H9 (cell line): ENCODE data around the gene PTCH1. TPM values are rescaled to one million over a fixed set of nuclear protein-coding genes. Genes with fewer than 3 reads are reported as not detected.

Source experiments
- DNase-seq: peaks from one replicate; pipeline ENCODE4 v3.0.0-alpha.2; 2017
- H2AFZ ChIP-seq: one replicate; pipeline ENCODE4 v1.6.1; 2013; ENCODE audit warnings: mild to moderate bottlenecking, low read length, control low read depth, moderate library complexity
- H2AK5ac ChIP-seq: 2 replicates; pipeline ENCODE4 v1.6.1; 2013; ENCODE audit warnings: low read length, control low read depth, mixed read lengths; ENCODE audit not compliant: insufficient read length
- H2BK120ac ChIP-seq: one replicate; pipeline ENCODE4 v1.6.1; 2013; ENCODE audit warnings: low read depth, mild to moderate bottlenecking, low read length, control low read depth, inconsistent platforms; ENCODE audit not compliant: poor library complexity, severe bottlenecking
- H2BK12ac ChIP-seq: 2 replicates; pipeline ENCODE4 v1.6.1; 2013; ENCODE audit warnings: low read length, control low read depth, mixed read lengths, low read depth; ENCODE audit not compliant: insufficient read length
- H2BK15ac ChIP-seq: 2 replicates; pipeline ENCODE4 v1.6.1; 2013; ENCODE audit warnings: low read depth, low read length, control low read depth
- H2BK20ac ChIP-seq: one replicate; pipeline ENCODE4 v1.6.1; 2013; ENCODE audit warnings: low read depth, mild to moderate bottlenecking, low read length, control low read depth, inconsistent platforms; ENCODE audit not compliant: poor library complexity, severe bottlenecking
- H2BK5ac ChIP-seq: 2 replicates; pipeline ENCODE4 v1.6.1; 2013; ENCODE audit warnings: low read length, control low read depth, mixed read lengths; ENCODE audit not compliant: insufficient read length
- H3K14ac ChIP-seq: 2 replicates; pipeline ENCODE4 v1.6.1; 2013; ENCODE audit warnings: low read length, control low read depth; ENCODE audit not compliant: insufficient read depth
- H3K18ac ChIP-seq: 2 replicates; pipeline ENCODE4 v1.6.1; 2013; ENCODE audit warnings: low read depth, mild to moderate bottlenecking, mixed read lengths, low read length, control low read depth; ENCODE audit not compliant: insufficient read length
- H3K23ac ChIP-seq: 2 replicates; pipeline ENCODE4 v1.6.1; 2013; ENCODE audit warnings: low read length, control low read depth, mixed read lengths, low read depth; ENCODE audit not compliant: insufficient read length
- H3K23me2 ChIP-seq: 2 replicates; pipeline ENCODE4 v1.6.1; 2013; ENCODE audit warnings: low read depth, mild to moderate bottlenecking, mixed read lengths, low read length, control low read depth; ENCODE audit not compliant: insufficient read length, poor library complexity, severe bottlenecking
- H3K27ac ChIP-seq: 2 replicates; pipeline ENCODE4 v1.5.1; 2013; ENCODE audit warnings: low read length, control low read depth, mixed read lengths, low read depth; ENCODE audit not compliant: insufficient read length
- H3K27me3 ChIP-seq: 2 replicates; pipeline ENCODE4 v1.6.1; 2013; ENCODE audit warnings: low read length, control low read depth, inconsistent platforms; ENCODE audit not compliant: insufficient read depth
- H3K4ac ChIP-seq: 2 replicates; pipeline ENCODE4 v1.6.1; 2013; ENCODE audit warnings: low read depth, mild to moderate bottlenecking, control low read depth, inconsistent platforms, low read length, moderate library complexity
- H3K4me1 ChIP-seq: 2 replicates; pipeline ENCODE4 v1.6.1; 2013; ENCODE audit warnings: low read length, control low read depth, inconsistent platforms; ENCODE audit not compliant: insufficient read depth
- H3K4me2 ChIP-seq: 2 replicates; pipeline ENCODE4 v1.6.1; 2013; ENCODE audit warnings: low read length, control low read depth, mixed read lengths; ENCODE audit not compliant: insufficient read length, insufficient read depth
- H3K56ac ChIP-seq: 2 replicates; pipeline ENCODE4 v1.6.1; 2013; ENCODE audit warnings: low read depth, mild to moderate bottlenecking, mixed read lengths, low read length, control low read depth; ENCODE audit not compliant: insufficient read length
- H3K79me1 ChIP-seq: 2 replicates; pipeline ENCODE4 v1.6.1; 2013; ENCODE audit warnings: low read depth, mild to moderate bottlenecking, moderate library complexity, low read length, control low read depth, inconsistent platforms; ENCODE audit not compliant: insufficient read depth, poor library complexity, severe bottlenecking
- H3K79me2 ChIP-seq: 2 replicates; pipeline ENCODE4 v1.6.1; 2013; ENCODE audit warnings: low read length, control low read depth, inconsistent platforms; ENCODE audit not compliant: insufficient read depth
- H3K9ac ChIP-seq: 2 replicates; pipeline ENCODE4 v1.6.1; 2013; ENCODE audit warnings: low read length, control low read depth, mixed read lengths; ENCODE audit not compliant: insufficient read length; ENCODE audit errors: extremely low read depth
- H3K9me3 ChIP-seq: one replicate; pipeline ENCODE4 v1.6.1; 2013; ENCODE audit warnings: low read depth, low read length, inconsistent platforms; ENCODE audit not compliant: control insufficient read depth
- H3T11ph ChIP-seq: one replicate; pipeline ENCODE4 v1.6.1; 2013; ENCODE audit warnings: mild to moderate bottlenecking, low read length, control low read depth, inconsistent platforms
- H4K20me1 ChIP-seq: one replicate; pipeline ENCODE4 v1.6.1; 2013; ENCODE audit not compliant: control insufficient read depth, insufficient read length, insufficient read depth
- H4K5ac ChIP-seq: 2 replicates; pipeline ENCODE4 v1.6.1; 2013; ENCODE audit warnings: low read depth, mild to moderate bottlenecking, mixed read lengths, low read length, control low read depth; ENCODE audit not compliant: insufficient read length
- H4K8ac ChIP-seq: replicated peaks from 2 replicates; pipeline ENCODE4 v1.6.1; 2013; ENCODE audit warnings: low read length, control low read depth, mixed read lengths, low read depth; ENCODE audit not compliant: insufficient read length
- H4K91ac ChIP-seq: 2 replicates; pipeline ENCODE4 v1.6.1; 2013; ENCODE audit warnings: low read depth, mild to moderate bottlenecking, moderate library complexity, mixed read lengths, low read length, control low read depth; ENCODE audit not compliant: insufficient read length
- H3K27ac Mint-ChIP-seq, 3 experiments: 2 replicates in 2 of 3; 3 replicates in 1 of 3; pipeline ENCODE4 v1.8.0; 2020 to 2021; ENCODE audit warnings: mixed read lengths in 3 of 3, mild to moderate bottlenecking in 1 of 3, moderate library complexity in 1 of 3
- H3K27me3 Mint-ChIP-seq: 2 replicates; pipeline ENCODE4 v1.8.0; 2021; ENCODE audit warnings: low read depth, mild to moderate bottlenecking, moderate library complexity, mixed read lengths
- H3K36me3 Mint-ChIP-seq, 3 experiments: 2 replicates in 2 of 3; 3 replicates in 1 of 3; pipeline ENCODE4 v1.8.0; 2020 to 2021; ENCODE audit warnings: low read depth in 3 of 3, mixed read lengths in 3 of 3; ENCODE audit not compliant: insufficient read depth in 1 of 3
- H3K4me1 Mint-ChIP-seq, 2 experiments: 2 replicates each; pipeline ENCODE4 v1.8.0; 2020; ENCODE audit warnings: mixed read lengths in 2 of 2
- H3K4me3 Mint-ChIP-seq, 2 experiments: 2 replicates in 1 of 2; 3 replicates in 1 of 2; pipeline ENCODE4 v1.8.0; 2020 to 2021; ENCODE audit warnings: mild to moderate bottlenecking in 2 of 2, mixed read lengths in 2 of 2, moderate library complexity in 1 of 2
- H3K9me3 Mint-ChIP-seq, 2 experiments: 2 replicates in 1 of 2; 3 replicates in 1 of 2; pipeline ENCODE4 v1.8.0; 2020; ENCODE audit warnings: mild to moderate bottlenecking in 2 of 2, mixed read lengths in 2 of 2, moderate library complexity in 1 of 2
- CTCF ChIP-seq: fragments of 200-600 bp; sonication (generic); conservative IDR thresholded peaks from 3 replicates; pipeline ENCODE4 v1.8.0; 2021; ENCODE audit warnings: antibody characterized with exemption, mild to moderate bottlenecking
- WGBS: extraction: QIAGEN DNeasy Blood & Tissue Kit; methylation state at CpG from one replicate; pipeline ENCODE4 v1.1.7; 2013; ENCODE audit warnings: missing lambda C conversion rate, low lambda C conversion rate, mixed read lengths; ENCODE audit not compliant: insufficient read length; ENCODE audit errors: extremely low coverage; 5-methylcytosine and 5-hydroxymethylcytosine counted together
- total RNA-seq: library from RNA; stranded (reverse); gene quantifications from 2 replicates; pipeline ENCODE4 v1.2.1, GENCODE V29; 2021

PTCH1 gene
- total RNA-seq, 1 experiment from 2014 or later: 9.1 TPM

GRCh38 chr9:95441081-95441480 is 75.7 kb downstream of the PTCH1 start:
- Histone ChIP-seq H3K79me1 (no peaks in the 10 kb centered on the region), H3K4ac (no peak overlapping the region), H2BK120ac (no peak overlapping the region), H4K8ac (no peak overlapping the region), H3T11ph (no peak overlapping the region), H3K79me2 (no peaks in the 10 kb centered on the region), H2BK15ac (no peak overlapping the region), H2BK5ac (no peak overlapping the region), H3K18ac (no peak overlapping the region), H3K27ac (no peak overlapping the region), H2BK12ac (no peak overlapping the region), H2AK5ac (no peak overlapping the region), H3K9me3 (no peaks in the 10 kb centered on the region), H3K4me1 (no peaks in the 10 kb centered on the region), H2AFZ (no peak overlapping the region), H3K23ac (no peak overlapping the region), H3K9ac (no peak overlapping the region), H3K23me2 (no peaks in the 10 kb centered on the region), H4K20me1 (no peaks in the 10 kb centered on the region), H3K27me3 (no peaks in the 10 kb centered on the region), H2BK20ac (no peak overlapping the region), H4K91ac (no peak overlapping the region), H3K14ac (no peak overlapping the region), H4K5ac (no peak overlapping the region), H3K4me2 (no peak overlapping the region), H3K56ac (no peak overlapping the region)
- H3K27ac Mint-ChIP-seq: no peak overlapping the region; a peak in 1 of 7 replicates
- WGBS: no CpG with 5 or more reads among the region's 9 CpGs
- TF ChIP-seq CTCF: no peak
- no peak overlapping the region for H3K4me3 Mint-ChIP-seq
- H3K9me3 Mint-ChIP-seq: no peaks in the 10 kb centered on the region
- peaks cover 12% of the 10 kb centered on the region in 2 experiments for H3K4me1 Mint-ChIP-seq
- peaks cover 3 to 12% (median 6%) of the 10 kb centered on the region in 3 experiments; a peak in 6 of 7 replicates for H3K36me3 Mint-ChIP-seq
- no peak for DNase-seq
- peaks cover 34% of the 10 kb centered on the region for H3K27me3 Mint-ChIP-seq
